HG03354 (cell line): ENCODE results near the gene PPARA.
"Not testable (repeated sequence)": the region's sequence is repeated elsewhere in the genome, so short reads cannot be mapped to it uniquely, and the experiment has no call there.

Source experiments
- ATAC-seq: cut with Tn5 transposase; IDR thresholded peaks from one replicate; pipeline ENCODE4 v1.9.1; 2021; ENCODE audit warnings: mild to moderate bottlenecking; ENCODE audit not compliant: unreplicated experiment, poor library complexity, severe bottlenecking

The PPARA gene

GRCh38 chr22:46124383-46125144, 25.8 kb upstream of the PPARA start:
- no peak for ATAC-seq

- no peak for ATAC-seq
Observed at GRCh38 chr22:46125311-46125710, 25.0 kb upstream of the PPARA start.

GRCh38 chr22:46125816-46126765, 24.2 kb upstream of the PPARA start:
- ATAC-seq = no peak

DNA sequence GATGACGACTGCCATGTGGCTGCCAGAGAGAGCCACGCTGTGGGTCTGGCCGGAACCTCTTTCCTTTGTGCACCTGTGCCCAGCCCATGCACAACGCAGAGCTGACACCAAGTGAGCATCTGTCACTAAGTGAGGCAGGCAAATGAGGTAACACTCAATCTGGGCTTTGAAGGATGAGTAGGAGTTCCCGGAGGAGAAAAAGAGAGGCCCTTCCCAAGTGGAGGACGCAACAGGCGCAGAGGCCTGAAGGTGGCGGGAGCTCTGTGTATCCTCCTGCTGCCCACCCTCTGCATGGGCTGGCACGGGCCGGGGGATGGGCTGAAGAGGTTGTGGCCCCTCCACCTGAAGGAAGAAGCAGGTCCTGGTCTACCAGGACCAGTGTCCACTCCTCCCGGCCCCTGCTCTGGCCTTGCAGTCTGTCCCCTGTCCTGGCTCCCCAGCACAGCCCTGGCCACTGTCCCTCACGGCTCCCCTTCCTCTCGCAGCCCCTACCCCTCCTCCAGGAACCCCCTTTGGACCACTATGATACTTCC, 23.4 kb upstream of the PPARA start:
- no peak for ATAC-seq

DNA sequence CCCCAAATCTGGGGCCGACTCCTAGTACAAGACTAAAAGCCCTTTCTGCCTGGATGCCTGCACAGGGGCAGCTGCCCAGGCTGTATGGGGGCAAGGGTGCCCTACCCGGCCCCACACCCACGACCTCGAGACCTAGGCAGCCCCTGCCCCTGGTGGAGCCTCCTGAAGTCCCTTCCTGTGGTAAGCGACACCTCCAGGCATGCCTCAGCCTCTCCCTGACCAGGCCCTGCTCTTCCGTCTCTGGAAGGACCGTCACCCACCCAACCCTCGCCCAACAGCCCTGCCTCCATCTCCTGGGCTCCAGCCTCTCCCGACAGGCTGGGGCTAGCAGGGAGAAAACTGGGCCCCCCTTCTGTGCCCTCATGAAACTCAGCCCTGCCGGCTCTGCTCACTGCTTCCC, 22.8 kb upstream of the PPARA start:
- no peak for ATAC-seq

DNA sequence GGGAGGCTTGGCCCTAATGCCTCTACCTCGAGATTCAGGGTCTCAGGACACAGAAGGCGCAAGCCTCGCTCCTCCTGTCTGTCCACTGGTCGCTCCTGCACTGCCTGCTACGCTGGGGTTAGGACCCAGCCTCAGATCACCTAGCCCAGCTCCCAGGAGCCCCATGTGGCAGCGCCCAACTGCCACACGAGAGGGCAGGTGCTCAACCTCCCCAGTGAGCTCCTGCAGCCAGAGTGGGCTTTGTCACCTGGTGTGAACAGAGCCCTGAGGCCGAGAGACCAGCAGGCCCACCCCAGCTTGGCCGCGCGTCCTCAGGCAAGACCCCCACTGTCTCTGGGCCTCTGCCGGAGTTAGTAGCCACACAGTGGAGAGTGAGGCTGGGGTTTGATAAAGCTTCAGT, 21.7 kb upstream of the PPARA start:
- no peak for ATAC-seq

DNA sequence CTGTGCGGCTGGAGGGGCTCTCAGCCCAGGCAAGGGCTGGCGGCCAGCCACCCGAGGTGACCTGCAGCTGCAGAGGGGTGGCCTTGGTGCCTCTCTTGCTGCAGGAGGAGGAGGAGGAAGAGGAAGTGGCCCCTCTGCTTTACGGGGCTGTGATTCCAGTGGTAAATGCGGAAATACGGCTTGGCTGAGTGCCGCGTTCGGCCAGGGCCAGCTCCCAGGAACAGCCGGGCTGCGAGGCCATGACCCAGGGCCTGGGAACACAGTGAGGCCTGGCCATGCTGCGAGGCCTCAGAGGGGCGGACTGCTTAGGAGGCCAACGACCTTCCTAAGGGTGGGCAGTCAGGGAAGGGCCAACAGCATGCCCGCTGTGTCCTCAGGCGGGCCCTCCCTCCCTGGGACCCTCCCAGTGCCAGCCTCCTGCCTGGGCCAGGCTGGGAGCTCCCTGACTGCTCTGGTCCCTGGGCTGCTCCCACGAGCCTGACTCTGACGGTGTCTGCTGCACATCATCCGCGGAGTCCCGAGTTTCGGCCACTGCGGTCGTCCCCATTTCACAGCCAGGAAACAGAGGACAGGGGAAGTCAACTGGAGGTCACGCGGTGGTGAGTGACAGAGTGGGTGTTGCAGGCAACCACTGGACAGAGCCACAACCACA, 20.8 kb upstream of the PPARA start:
- no peak for ATAC-seq

DNA sequence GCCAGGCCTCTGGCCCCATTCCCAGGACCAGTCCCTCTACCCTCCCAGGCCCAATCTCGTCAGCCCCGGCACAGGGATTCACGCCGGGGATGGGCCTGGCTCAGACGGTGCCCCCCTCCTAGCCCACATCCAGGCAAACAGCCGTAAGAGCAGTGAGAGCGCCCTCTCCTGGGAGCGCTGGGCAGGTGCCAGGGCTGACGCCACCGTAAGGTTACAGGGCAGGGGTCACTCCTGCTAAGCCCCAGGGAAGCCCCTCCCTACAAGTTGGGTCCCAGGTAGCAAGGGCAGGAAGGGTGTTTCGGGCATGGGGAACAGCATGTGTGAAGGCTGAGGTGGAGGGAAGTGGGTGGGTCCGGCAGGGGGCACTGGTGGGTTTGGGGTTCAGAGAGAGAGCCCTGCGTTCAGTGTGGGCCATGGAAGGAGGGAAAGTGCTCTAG, 19.2 kb upstream of the PPARA start:
- ATAC-seq = no peak

DNA sequence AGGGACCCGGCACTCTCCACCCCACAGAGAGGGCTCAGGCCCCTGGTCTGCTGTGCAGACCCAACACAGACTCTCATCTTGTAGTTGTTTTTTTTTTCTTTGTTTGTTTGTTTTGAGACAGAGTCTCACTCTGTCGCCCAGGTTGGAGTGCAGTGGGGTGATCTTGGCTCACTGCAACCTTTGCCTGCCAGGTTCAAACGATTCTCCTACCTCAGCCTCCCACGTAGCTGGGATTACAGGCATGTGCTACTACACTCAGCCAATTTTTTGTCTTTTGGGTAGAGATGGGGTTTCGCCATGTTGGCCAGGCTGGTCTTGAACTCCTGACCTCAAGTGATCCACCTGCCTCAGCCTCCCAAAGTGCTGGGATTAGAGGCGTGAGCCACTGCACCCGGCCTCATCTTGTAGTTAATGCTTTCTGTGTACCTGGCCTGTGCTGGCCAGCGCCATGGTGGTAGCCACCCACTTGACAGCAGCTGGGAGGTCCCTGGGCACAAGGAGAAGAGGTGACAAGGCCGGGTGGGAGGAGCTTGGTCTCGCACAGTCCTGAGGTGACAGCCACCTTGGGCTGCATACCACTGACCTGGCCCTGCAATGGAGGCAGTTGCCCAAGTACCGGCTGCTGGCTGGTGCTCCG, 18.0 kb upstream of the PPARA start:
- ATAC-seq = not testable (repeated sequence)

DNA sequence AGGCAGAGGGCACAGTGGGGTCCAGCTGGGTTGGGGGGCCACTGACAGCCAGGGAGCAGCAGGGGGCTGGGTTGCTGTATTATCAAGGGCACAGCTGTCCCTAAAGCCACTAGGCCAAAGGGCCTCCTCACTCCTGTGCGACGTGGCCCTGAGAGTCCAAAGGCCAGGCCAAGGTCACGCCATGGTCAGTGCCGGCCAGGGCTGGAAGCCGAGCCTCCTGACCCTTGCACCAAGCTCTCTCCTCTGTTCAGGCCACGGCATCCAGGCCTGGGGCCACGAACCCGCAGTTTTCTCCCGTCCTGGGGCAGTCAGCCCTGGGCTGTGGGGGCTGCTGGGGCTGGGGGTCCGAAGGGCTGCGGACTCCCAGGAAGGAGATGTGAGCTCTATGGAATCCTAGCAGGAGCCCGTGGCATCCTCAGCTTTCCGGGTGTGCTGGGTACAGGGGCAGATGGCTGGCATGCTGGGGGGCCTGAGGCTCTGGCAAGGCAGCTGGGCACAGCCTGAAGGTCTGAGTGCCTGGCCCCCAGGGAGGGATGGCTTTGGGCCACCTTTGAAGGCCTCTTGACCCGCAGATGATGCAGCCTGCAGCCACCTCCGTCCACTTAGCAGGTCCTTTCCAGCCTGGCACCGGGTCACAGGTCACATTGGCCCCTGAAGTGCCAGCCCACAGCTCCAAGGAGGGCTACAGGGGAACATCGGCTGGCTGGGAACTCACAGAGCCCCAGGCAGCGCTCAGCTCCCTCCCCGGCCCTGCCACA, 17.3 kb upstream of the PPARA start:
- no peak for ATAC-seq

DNA sequence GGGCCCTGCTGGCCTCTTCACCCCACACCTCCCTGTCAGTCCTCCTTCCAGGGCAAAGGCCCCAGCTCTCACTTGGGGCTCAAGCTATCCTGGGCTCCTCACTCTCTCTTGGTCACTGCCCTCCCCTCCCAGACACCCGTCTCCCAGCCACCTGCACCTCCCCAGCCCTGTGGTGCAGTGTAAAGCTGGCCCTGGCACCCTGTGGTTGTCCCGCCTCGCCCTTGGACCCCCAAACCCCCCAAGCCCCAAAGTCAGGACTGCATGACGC, 16.8 kb upstream of the PPARA start:
- ATAC-seq = no peak

GRCh38 chr22:46134111-46134705, 16.1 kb upstream of the PPARA start:
- ATAC-seq = no peak

- no peak for ATAC-seq
Observed at GRCh38 chr22:46135611-46136485, 14.5 kb upstream of the PPARA start.

DNA sequence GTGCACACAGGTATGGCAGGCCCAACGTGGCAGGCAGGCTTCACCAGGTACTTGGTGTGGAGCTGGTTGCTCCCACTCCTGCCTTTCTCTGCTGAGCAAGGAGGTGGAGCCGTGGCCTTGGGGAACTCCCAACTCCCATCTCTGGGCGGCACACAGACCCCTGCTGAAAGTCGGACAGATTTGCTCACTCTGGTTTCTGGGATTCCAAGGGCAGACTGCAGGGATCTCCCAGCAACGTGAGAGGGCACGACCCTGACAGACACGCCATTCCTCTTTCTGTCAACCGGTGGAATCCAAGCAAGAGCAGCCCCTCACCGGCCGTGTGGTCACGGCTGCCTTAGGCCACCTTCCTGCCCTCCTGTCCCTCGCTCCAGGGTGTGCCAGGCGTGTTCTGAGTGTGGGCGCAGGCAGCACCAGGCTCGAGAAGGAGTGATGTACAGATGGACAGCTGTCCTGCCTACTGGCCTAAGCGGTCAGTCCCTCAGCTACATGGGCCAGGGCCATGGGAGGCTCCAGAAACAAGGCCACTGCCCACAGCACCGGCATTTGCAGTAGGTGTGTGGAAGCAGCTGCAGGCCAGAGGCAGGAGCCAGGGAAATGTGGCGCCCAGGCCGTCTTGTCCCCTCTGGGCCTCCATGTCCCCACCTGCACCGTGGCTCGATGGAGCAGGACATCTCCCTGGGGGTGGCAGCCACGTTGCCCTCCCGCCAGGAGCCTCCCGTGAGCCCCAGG, 13.7 kb upstream of the PPARA start:
- ATAC-seq = no peak

DNA sequence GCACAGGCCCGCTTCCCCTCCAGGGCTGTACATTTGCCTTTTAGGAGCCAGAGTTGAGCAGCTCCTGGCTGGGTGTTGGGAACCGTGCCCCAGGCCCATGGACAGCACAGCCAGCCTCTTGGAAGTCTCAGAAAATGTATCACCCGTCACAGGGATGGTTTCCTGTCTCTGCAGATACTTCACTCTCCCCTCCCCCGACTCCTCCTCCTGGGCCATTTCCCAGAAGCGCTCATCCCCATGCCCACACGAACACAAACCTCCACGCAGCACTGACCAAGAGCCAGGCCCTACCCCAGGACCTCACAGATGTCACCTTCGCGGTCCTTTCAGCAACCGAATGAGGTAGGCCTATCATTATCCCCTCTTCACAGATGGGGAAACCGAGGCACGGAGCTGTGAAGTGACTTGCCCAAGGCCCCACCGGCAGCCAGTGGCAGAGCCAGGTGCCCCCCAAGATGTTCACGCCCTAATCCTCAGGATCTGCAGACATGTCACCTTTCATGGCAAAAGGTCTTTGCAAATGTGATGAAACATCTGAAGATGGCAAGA, 13.0 kb upstream of the PPARA start:
- no peak for ATAC-seq

- ATAC-seq = no peak
Observed at GRCh38 chr22:46138058-46138797, 12.1 kb upstream of the PPARA start.
